CD4-positive, alpha-beta T cell treated with Interferon gamma for 1 hour (primary cell): ENCODE measurements around the gene CHSY1.
"Not testable (repeated sequence)": the region's sequence is repeated elsewhere in the genome, so short reads cannot be mapped to it uniquely, and the experiment has no call there.

ENCODE experiments used
- DNase-seq: peaks from one replicate; pipeline ENCODE4 v3.0.0-alpha.2; 2020

CHSY1 gene

DNA sequence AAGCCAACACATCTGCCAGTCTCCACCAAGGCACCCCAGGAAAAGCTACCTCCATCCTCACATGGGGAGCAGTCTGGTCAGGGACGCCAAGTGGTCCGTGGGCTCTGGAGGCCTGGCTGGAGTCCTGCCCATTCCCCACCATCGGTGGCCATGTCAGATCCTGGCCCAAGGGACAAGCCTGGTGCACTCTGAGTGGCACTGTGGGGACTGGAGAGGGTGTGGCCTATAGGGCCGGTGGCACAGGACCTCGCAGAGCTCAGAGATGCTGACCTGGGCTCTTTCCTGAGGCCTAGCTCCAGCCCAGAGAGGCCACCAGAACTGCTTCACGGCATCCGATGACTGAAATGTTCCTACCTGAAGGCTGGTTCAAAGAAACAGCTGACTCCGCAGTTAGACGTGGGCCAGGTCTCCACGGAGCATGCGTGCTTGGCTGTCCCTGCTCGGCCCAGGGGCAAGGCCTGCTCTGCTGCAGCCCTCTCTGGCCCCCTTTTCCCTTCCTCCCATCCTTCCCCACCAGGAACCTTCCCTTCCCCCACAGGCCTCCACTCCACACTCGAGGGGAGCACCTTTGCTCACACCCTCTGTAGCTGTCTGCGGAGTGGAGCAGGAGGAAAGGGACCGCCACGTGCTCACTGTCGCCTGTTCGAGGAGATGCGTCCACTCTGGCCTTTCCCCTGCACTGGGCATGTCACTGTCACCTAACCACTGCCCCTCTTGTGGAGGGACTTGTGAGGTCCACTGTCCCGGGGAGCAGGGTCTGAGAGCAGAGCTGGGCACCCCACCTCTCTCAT is 119.3 kb downstream of the CHSY1 start:
- DNase-seq, result no peak

DNA sequence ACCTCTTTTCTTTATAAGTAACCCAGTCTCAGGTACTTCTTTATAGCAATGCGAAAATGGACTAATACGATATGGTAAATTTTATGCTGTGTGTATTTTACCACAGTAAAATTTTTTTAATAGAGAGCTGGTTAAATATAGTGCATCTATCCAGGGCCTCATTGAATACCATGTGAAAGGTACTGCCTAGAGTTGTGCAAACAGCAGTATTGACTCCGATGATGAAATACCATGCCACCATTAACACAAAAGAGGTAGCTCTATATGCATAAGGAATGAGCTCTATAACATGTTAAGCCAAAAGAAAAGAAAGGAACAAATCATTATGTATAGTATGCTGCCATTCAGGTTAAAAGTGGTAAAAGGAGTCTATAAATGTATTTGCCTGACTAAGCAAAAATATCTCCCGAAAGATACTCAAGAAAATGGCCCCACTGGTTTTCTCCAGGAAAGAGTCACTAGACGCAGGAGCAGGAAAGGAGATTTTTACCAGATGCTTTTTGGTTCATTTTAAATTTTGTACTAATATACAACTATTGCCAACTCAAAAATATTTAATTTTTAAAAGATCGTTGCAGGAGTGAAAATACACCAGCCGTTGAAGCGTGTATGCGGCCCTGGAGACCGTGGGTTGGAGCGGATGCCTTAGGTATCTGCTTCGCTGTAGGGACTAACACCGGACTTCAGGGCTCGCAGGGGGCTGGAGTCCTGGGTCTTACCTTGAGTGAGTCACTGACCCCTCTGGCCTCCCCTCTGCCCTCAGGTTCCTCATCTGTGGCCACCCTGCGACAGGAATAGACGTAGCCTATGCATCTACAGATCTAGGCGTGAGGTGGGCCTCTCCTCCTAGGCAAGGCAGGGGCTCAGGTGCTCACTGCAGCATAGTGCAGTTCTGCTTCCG is 120.1 kb downstream of the CHSY1 start:
- no peak for DNase-seq

DNA sequence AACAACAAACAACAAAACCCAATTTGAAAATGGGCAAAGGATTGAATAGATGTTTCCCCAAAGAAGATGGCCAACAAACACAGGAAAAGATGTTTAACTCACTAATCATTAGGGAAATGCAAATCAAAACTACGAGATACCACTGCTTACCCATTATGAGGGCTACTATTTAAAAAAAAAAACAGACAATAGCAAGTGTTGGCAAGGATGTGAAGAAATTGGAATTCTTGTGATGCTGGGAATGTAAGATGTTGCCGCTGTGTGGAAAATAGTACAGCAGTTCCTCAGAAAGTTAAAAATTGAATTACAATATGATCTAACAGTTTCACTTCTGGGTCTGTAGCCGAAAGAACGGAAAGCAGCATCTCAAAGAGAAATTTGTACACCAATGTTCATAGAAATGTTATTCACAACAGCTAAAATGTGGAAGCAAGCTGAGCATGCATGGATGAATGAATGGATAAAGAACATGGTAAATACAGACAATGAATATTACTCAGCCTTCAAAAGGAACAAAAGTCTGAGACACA is 121.9 kb downstream of the CHSY1 start:
- no peak for DNase-seq

DNA sequence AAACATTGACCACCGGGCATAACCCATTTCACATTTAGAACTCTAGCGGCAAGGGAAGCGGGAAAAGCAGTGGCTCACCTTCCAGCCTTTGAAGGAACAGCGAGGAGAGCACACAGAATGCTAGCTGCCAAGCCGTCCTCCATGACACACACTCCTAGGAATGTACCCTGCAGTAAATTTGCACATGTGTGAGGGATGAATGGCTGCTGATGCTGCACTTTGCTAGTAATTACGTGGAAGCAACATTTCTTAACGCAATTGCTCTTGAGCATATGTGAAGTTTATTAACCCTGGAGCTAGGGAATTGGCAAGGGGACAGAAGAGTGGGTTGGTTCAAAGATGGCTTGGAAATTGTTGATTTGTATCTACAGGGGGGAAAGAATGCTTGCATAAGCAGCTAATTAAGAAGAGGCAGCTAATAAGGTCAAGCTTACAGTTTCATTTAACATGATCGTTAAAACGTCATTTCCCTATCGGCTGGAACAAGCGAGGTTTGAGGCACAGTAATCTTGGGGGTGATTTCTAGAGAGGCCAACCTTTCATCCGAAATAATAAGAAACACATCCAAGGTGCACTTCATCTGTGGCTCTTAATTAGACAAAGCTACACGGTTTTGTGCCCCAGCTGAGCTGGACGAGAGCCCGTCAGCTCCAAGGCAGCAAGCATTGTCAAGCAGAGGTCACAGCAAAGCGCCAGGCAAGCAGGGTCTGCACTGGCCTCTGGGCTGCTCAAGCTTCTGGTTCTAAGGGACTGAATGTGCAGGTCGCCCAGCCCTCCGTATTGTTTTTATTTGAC is 123.4 kb downstream of the CHSY1 start:
- no peak for DNase-seq

DNA sequence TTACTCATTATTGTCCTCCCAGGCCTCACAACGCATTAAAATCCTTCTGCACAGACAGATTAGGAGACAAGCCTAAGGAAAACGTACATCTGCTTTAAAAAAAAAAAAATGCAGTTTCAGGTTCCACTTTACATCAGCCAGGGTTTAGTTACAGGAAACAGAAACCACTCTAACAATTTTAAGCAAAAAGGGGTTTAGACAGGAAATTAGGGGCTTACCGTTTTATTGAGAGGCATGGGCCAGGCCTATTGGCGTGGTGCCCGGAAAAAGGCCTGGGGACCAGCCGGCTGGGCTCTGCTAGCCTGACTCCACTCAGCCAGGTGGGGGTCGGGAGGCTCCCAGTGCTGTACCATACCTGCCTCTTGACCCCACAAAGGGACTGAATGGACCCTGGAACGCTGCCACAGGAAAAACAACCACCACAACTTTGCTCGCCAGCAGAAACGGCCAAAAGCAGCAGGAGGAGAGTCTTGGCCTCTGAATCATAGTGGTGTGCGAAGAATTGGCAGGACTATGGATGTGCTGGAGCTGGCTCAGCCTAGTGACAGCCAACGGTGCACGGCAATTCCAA is 124.3 kb downstream of the CHSY1 start:
- peak; percentile 65 for DNase-seq

DNA sequence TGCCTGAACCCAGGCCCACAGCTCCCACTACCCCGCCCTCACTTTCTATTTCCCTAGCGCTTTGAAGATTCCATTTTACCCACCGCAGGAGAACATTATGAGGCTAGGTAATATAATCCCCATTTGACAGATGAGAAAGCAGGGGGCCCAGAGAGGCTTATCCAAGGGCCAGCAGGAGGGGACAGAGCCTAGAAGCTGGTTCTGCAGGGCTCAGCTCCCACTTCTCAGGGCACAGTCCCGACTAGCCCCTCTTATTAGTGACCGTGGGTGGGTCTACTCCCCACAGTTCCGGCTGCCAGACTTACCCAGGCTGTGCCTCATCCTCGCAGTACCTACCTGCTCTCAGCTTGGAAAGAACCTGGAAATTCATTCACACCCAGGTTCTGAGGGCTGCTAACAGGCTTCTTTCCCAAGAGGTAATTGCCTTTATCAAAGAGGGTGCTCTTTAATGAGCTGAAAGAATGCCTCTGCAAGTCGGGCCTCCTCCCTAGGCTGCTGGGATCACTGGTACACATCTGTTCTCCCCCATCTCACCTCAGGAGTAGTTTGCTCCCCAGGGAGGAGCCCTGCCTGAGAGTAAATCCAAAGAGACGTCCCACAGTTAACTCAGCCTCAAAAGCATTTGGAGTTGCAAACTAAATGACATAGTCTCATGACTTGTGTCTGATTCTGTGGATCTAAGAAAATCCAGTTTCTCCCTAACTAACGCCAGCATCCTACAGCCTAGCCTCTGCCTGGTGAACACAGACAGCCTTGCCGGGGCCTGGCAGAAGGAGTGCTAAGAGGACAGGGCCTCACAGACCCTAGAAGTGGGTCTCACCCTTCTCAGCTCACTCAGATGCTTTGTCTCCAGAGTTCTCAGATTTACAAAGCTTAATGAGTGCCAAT is 125.0 kb downstream of the CHSY1 start:
- no peak for DNase-seq

DNA sequence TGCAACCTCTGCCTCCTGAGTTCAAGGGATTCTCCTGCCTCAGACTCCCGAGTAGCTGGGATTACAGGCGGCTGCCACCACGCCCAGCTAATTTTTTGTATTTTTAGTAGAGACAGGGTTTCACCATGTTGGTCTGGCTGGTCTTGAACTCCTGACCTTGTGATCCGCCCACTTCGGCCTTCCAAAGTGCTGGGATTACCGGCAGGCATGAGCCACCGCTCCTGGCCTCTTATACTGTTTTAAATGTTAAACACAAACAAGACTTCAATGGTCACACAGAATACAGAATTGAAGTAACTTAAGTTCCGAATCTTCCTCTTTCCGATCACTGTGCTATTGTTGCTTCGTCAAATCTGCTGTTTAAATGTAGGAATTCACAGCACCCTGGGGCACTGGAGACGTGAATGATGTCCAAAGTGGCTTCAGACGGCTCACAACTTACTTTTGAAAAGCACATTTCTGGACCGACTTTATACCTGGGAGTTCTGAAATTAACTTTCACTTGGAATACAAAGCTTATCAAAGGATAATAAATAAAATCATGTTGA is 125.9 kb downstream of the CHSY1 start:
- DNase-seq, result not testable (repeated sequence)
